Kidney (tissue), 14 donors: Measurements from ENCODE around the gene MITF. TPM values are rescaled to one million over a fixed set of nuclear protein-coding genes. Genes with fewer than 3 reads are reported as not detected.

Source experiments
- DNase-seq, 5 donors: peaks; one replicate each; pipeline ENCODE4 v3.0.0-alpha.2; 2013 to 2020
- FAIRE-seq: peaks from 2 replicates; lab custom pipeline; 2012; peaks lifted over from hg19 to GRCh38; lab: Jason Lieb, UNC
- H3K27ac ChIP-seq, 2 donors: one replicate each; pipeline ENCODE4 v1.7.0; 2013; ENCODE audit warnings: low read depth in 2 of 2, low read length in 2 of 2, inconsistent platforms in 1 of 2
- H3K27me3 ChIP-seq: one replicate; pipeline ENCODE4 v1.7.1; 2013; ENCODE audit warnings: low read length, inconsistent platforms; ENCODE audit not compliant: control insufficient read depth, insufficient read depth
- H3K36me3 ChIP-seq, 3 donors: one replicate each; pipeline versions ENCODE4 v1.7.0 to v1.7.1; 2013; ENCODE audit warnings: low read length in 3 of 3, control low read depth in 1 of 3, inconsistent platforms in 1 of 3; ENCODE audit not compliant: insufficient read depth in 3 of 3, control insufficient read depth in 2 of 3
- H3K4me1 ChIP-seq, 3 donors: one replicate each; pipeline versions ENCODE4 v1.7.0 to v1.7.1; 2013; ENCODE audit warnings: low read length in 3 of 3, inconsistent platforms in 1 of 3, low read depth in 1 of 3; ENCODE audit not compliant: control insufficient read depth in 2 of 3, insufficient read depth in 2 of 3
- H3K4me3 ChIP-seq, 3 donors: one replicate each; pipeline versions ENCODE4 v1.7.0 to v1.8.1; 2013; ENCODE audit warnings: low read length in 3 of 3, control low read depth in 1 of 3, inconsistent platforms in 1 of 3
- H3K9ac ChIP-seq, 3 donors: one replicate each; pipeline versions ENCODE4 v1.7.0 to v1.7.1; 2013; ENCODE audit warnings: low read length in 3 of 3, control low read depth in 1 of 3, inconsistent platforms in 1 of 3
- H3K9me3 ChIP-seq, 3 donors: one replicate each; pipeline versions ENCODE4 v1.7.0 to v1.7.1; 2013; ENCODE audit warnings: low read length in 3 of 3, control low read depth in 1 of 3, inconsistent platforms in 1 of 3; ENCODE audit not compliant: control insufficient read depth in 2 of 3, insufficient read depth in 1 of 3
- intact Hi-C: fragments of 100-400 bp; cut with DNase I; formaldehyde crosslinking; loops from one replicate; pipeline ENCODE4 v1.11.1; 2022
- polyA plus RNA-seq: library from polyadenylated mRNA; stranded (reverse); fragments of 350-450 nt; fragmentation: Illumina TruSeq; extraction: RNeasy Lipid Tissue Mini Kit (QIAGEN cat#74804); gene quantifications from one replicate; pipeline ENCODE4 v1.2.3, GENCODE V29; 2014; ENCODE audit warnings: low read depth, low replicate concordance; ENCODE audit not compliant: insufficient read depth
- total RNA-seq: library from RNA; stranded (reverse); fragmentation: NEBNext Ultra II Directional; extraction: Animal tissue kit (Norgen Biotek cat#: 25700); gene quantifications from one replicate; pipeline ENCODE4 v1.2.1, GENCODE V29; 2021
- TF ChIP-seq, protein P1 (sequence below): IDR thresholded peaks from 3 replicates; pipeline ENCODE4 v1.5.1; 2012; ENCODE audit warnings: mild to moderate bottlenecking, moderate library complexity, borderline replicate concordance; ENCODE audit not compliant: insufficient read depth; ENCODE audit errors: extremely low read depth
- donor health status: control.
- donor health status: control.
- donor health status: control.
- donor health status: control.
- donor health status: control.
- donor health status: DM: yes; HTN: yes; CAD: no.
- donor health status: Normal renal cell carcinoma (clear cell type).

MITF gene
- total and polyA plus RNA-seq, 2 donors from 2014 or later, result 14.1 to 52.6 TPM

GRCh38 chr3:69844706-69845105 is 105.4 kb downstream of the MITF start:
- FAIRE-seq (no peak), DNase-seq (no peak)
- no peaks in the 10 kb centered on the region for H3K36me3 ChIP-seq
- TF ChIP-seq, protein P1, sequence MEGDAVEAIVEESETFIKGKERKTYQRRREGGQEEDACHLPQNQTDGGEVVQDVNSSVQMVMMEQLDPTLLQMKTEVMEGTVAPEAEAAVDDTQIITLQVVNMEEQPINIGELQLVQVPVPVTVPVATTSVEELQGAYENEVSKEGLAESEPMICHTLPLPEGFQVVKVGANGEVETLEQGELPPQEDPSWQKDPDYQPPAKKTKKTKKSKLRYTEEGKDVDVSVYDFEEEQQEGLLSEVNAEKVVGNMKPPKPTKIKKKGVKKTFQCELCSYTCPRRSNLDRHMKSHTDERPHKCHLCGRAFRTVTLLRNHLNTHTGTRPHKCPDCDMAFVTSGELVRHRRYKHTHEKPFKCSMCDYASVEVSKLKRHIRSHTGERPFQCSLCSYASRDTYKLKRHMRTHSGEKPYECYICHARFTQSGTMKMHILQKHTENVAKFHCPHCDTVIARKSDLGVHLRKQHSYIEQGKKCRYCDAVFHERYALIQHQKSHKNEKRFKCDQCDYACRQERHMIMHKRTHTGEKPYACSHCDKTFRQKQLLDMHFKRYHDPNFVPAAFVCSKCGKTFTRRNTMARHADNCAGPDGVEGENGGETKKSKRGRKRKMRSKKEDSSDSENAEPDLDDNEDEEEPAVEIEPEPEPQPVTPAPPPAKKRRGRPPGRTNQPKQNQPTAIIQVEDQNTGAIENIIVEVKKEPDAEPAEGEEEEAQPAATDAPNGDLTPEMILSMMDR, result no peak
- no peak overlapping the region for H3K27ac ChIP-seq
- H3K4me3 ChIP-seq, result no peak overlapping the region
- no peaks in the 10 kb centered on the region for H3K9me3 ChIP-seq
- no peaks in the 10 kb centered on the region for H3K4me1 ChIP-seq
- H3K9ac ChIP-seq, result no peak overlapping the region
- no peaks in the 10 kb centered on the region for H3K27me3 ChIP-seq
- intact Hi-C loops, result no loop called here

DNA sequence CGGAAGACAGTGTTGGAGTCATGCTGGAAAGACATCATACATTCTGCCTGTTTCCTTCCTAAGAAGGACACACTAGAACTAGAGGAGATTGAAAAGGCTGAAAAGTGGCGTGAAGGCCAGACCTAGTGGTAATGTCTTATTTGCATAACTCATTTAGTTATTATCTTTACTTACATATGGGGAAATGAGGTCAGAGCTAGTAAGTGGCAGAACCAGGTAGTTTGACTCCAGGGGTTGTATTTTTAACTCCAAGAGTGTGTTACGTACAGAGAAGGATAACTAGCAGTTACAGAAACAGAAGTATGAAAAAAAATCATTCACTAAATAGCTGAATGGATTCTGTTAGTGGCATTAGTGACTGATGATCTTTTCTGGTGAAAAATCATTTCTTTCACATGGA is 108.0 kb downstream of the MITF start:
- DNase-seq (no peak), FAIRE-seq (no peak)
- no peaks in the 10 kb centered on the region for H3K27me3 ChIP-seq
- intact Hi-C loops, result no loop called here
- no peaks in the 10 kb centered on the region for H3K4me1 ChIP-seq
- no peak overlapping the region for H3K9ac ChIP-seq
- H3K4me3 ChIP-seq, result no peak overlapping the region
- H3K27ac ChIP-seq, result no peak overlapping the region
- H3K9me3 ChIP-seq, result no peaks in the 10 kb centered on the region
- TF ChIP-seq, protein P1, result no peak
- no peaks in the 10 kb centered on the region for H3K36me3 ChIP-seq

GRCh38 chr3:69848113-69848512 is 108.8 kb downstream of the MITF start:
- H3K9ac ChIP-seq, result no peak overlapping the region
- DNase-seq (no peak), FAIRE-seq (no peak)
- no peaks in the 10 kb centered on the region for H3K36me3 ChIP-seq
- no peak overlapping the region for H3K27ac ChIP-seq
- intact Hi-C loops, result no loop called here
- TF ChIP-seq, protein P1, result no peak
- no peaks in the 10 kb centered on the region for H3K9me3 ChIP-seq
- no peak overlapping the region for H3K4me3 ChIP-seq
- H3K4me1 ChIP-seq, result no peaks in the 10 kb centered on the region
- no peaks in the 10 kb centered on the region for H3K27me3 ChIP-seq

DNA sequence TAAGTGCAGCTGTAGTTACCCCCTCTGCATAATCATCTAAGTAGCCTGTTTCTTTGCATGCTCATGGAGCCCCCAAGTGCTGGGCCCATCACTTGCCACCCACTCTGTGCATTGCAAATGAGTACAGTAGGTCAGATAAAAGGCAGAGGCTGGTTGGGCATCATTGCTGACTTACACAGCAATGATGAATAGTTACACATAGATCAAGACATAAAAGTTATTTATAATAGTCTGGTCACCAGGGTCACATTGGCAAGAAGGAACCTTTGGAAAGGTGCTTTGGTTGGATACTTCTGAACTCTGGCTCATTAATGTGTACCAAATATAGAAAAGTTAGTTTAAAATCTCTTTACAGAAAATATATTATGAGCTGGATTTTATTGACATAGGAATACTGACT is 111.6 kb downstream of the MITF start:
- intact Hi-C loops, result loop anchor here (10.0 kb wide), 1 partner anchor 156 kb away; no protein-coding TSS in a partner anchor
- no peak overlapping the region for H3K4me3 ChIP-seq
- TF ChIP-seq, protein P1, result no peak

More for the DNA sequence above, 111.6 kb downstream of the MITF start:
- FAIRE-seq, result peak; percentile 23
- Histone ChIP-seq H3K36me3 (no peaks in the 10 kb centered on the region), H3K9me3 (no peaks in the 10 kb centered on the region), H3K9ac (no peak overlapping the region), H3K4me1 (peaks cover 0 to 3% (median 0%) of the 10 kb centered on the region in 3 donors), H3K27me3 (no peaks in the 10 kb centered on the region), H3K27ac (no peak overlapping the region)
- no peak for DNase-seq
